HG02870 (cell line): Measurements from ENCODE around the gene GPR139.

ENCODE experiments used
- ATAC-seq: cut with Tn5 transposase; IDR thresholded peaks from one replicate; pipeline ENCODE4 v1.9.1; 2021; ENCODE audit warnings: mild to moderate bottlenecking, moderate library complexity; ENCODE audit not compliant: unreplicated experiment

The GPR139 gene

GRCh38 chr16:20056436-20056835 is 17.3 kb downstream of the GPR139 start:
- no peak for ATAC-seq

GRCh38 chr16:20053336-20053735 is 20.4 kb downstream of the GPR139 start:
- ATAC-seq, result no peak

- ATAC-seq, result no peak
Observed at GRCh38 chr16:20051611-20052010, 22.1 kb downstream of the GPR139 start.

DNA sequence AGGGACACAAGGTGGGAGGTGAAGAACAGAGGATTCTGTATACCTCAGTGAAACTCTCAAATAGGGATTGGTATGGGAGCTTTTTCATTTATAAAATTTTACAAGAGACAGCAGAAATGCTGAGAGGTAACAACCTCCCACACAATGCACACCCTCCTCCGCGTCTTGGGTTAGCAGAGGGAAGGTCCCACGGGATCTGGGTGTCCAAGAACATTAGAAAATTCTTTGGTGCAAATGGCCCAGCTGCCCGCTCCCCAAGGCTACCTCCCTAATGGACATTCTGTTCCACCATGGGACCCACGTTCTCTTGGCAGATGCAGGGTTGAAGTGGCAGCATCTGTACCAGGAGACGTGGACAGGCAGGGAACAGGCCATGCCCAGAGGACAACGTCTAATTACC is 22.5 kb downstream of the GPR139 start:
- no peak for ATAC-seq

GRCh38 chr16:20049831-20050230 is 23.9 kb downstream of the GPR139 start:
- no peak for ATAC-seq

DNA sequence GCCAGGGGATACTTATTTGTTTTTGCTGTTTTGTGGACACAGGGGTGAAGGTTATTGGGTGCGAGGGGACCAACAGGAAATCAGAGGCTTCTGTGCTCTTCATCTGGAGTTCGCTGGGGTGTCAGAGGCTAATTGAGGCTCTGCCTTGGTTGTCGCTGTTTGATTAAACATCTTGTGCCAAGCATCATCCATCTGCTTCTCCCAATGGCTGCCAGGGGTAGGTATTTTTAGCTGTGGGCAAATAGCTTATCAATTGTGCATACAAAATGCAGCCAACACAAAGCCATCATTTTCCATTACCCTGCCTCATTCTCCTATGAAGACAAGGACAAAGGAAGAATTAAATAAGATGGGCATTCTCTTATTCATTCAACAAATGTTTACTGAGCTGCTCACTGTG is 27.8 kb downstream of the GPR139 start:
- ATAC-seq, result no peak

DNA sequence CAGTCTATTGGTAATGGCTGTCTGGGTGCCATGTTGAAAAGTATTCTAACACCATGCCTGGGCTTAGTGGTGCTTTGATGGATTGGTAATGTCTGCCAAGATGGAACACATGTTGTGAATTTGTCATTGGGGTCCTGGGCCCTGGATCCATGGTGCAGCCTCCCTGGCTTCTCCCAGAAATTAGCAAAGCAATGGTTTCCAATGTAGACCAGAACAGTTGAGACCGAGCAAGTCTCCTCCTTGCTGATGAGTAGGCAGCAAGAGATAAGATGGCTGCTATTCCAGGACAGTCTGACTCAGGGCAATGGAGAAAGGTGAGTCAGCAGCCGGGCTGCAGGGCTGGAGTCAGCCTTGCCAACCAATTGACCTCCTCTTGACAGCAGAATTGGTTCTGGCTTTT is 30.8 kb downstream of the GPR139 start:
- no peak for ATAC-seq

DNA sequence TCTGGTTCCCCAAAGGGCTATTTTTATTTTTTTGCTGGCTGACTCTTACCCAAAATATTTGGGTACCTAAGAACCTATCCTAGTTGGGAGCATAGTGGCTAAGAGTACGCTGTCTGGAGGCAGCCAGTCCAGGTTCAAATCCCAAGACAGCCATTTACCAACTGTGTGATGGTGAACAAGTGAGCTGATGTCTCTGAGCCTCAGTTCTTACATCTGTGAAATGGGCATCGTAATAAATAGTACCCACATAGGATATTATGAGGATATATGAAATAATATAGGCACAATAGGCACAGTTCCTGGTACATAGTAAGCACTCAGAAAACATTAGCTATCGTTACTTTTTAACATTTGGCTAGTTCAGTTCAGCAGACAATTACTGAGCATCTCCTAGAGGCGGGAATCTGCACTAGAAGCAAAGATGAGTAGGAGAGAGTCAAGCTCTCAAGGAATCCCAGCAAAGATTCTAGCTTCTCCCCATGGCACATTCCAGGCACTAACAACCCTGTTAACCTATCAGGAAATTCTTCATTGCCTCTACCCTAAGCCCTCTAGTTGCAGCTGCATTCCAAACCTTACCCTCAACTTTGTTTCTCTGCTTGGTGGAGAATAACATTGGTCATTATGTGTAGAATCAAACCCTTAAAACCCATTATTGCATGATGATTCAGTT is 31.6 kb downstream of the GPR139 start:
- ATAC-seq, result no peak

- no peak for ATAC-seq
Observed at GRCh38 chr16:20040011-20040410, 33.7 kb downstream of the GPR139 start.

- no peak for ATAC-seq
Observed at GRCh38 chr16:20029611-20030010, 44.1 kb downstream of the GPR139 start.

- no peak for ATAC-seq
Observed at GRCh38 chr16:20026361-20027072, 47.2 kb downstream of the GPR139 start.

DNA sequence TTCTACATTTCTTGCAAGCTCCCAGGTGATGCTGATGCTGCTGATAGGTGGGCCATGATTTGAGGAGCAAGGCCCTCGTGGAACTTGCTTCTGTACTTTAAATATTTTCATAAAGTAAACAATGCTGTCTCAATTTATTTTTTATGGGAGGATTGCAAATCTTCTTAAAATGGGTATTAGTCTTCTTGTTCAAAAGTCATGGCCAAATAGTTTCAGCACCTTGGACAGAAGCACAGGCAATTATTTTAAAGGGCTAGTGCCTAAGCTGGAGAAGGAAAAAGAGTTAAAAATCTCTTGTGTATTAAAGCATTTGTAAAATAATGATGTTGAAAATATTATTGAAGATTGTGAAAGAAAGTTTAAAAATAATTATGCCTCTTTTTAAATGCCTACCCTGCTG is 50.5 kb downstream of the GPR139 start:
- no peak for ATAC-seq

- ATAC-seq, result no peak
Observed at GRCh38 chr16:20020976-20021375, 52.7 kb downstream of the GPR139 start.

DNA sequence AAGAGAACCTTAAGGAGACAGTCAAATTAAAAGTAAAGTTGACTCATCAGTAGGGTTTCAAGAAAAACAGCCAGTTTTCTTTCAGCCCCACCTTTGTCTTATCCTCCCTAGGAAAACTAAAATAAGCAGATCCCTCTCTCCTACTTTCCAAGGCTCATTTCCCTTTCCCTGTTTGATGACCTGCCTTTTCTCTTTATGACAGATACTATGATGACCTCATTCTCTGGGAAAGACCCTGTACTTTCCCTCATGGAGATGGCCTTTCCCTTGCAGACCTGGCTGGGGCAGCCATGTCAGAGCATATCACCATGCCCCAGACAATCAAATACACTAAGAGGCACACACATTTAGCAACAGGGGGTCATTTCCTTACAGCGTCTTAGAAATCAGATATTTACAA is 53.6 kb downstream of the GPR139 start:
- no peak for ATAC-seq

- ATAC-seq, result no peak
Observed at GRCh38 chr16:20016234-20016633, 57.5 kb downstream of the GPR139 start.

DNA sequence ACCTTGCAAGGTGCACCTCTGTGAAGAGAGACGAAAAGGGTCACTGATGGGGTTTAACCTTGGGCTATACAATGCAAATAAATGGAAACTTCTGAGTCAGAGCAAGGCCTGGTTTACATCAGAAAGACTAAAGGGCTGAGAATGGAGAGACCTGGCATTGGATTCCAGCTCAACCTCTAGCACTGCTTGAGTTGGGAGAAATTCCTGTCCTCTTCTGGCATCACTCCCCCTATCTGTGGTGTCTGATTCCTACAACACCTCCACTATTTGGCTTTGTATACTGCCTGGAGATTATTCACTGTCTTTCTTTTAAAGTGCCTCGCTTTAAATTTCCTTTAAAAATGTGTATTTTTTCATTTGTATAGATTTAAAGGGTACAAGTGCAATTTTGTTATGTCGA is 68.8 kb downstream of the GPR139 start:
- ATAC-seq, result no peak

GRCh38 chr16:20002936-20003335 is 70.8 kb downstream of the GPR139 start:
- ATAC-seq, result no peak

DNA sequence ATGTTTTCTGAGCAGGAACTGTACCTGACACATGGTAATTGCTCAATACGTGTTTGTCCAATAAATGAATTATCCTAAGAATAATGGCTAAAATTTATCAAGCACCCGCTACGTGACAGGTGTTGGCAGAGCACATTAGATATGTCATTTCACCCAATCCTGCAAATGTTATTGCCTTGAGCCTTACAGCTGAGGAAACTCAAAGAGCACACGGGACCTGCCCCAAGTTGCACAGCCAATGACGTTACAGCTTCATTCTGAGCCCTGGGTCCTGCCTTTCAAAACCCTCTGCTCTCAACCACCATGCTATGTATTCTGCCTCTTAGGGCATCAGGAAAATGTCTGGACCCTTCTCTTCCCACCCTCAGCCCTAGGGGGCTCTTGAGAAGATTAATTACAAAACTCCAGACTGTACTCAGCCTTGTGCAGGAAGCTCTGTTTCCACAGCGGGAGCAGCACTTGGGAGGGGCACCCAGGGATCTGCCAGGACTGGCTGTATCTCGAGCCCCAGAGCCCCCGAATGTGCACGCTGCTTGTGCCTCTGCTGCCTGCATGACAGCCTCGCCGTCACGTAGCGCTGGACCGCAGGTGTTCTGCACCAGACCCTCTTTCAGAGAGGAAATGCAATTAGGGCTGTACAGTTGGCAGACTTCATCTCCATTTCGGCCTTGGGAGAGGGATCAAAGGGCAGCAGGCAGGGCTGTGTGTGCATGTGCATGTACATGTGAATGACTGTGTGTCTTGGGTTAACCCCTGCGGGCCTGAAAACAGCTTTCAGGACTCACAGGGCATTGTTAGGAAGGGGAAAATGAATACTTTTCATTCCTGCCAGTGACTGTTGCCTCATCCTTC is 71.6 kb downstream of the GPR139 start:
- ATAC-seq, result no peak

GRCh38 chr16:19997734-19998133 is 76.0 kb downstream of the GPR139 start:
- ATAC-seq, result no peak

- ATAC-seq, result no peak
Observed at GRCh38 chr16:19997264-19997663, 76.4 kb downstream of the GPR139 start.

DNA sequence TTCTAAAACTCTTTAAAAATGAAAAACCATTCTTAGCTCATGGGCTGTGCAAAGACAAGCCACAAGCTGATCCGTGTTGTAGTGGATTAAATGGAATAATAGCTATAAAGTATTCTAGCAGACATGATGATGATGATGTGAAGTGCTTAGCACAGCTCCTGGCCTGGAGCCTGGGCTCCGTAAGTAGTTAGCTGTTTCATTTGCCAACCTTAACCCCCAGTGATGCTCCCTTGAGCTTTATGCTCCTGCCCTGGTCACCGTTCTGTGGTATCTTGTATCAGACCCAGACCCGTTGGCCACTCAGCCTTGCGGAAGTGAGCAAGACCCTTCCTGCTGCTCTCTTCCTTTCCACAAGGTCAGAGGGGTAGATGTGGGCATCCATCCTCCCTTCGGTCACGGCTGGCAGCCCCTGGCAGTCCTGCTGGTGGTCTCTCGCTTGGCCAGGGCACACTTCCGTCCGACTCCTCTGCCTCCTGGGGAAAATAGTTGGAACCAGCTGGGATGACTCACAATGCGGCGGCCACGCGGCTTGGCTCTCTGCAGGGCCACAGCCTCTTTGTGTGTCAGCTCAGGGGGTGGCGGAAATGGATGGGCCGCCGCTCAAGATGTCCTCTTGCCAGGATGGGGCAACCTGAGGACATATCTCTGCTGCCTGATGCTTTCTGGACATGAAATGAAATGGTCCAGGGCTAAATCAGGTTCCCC is 79.1 kb downstream of the GPR139 start:
- no peak for ATAC-seq
